SK-N-SH (cell line): ENCODE data around the gene CPN2. TPM values are rescaled to one million over a fixed set of nuclear protein-coding genes. Genes with fewer than 3 reads are reported as not detected.

ENCODE experiments used
- CTCF ChIA-PET: fragments of 300-600, 350-600 bp; formaldehyde crosslinking; extraction: SDS; loops from one replicate; lab custom pipeline; 2021; lab: Yijun Ruan, JAX
- POLR2A ChIA-PET: fragments of 350-600 bp; sonication (Branson Sonifier 250); formaldehyde crosslinking; extraction: SDS; loops from one replicate; lab custom pipeline; 2020; ENCODE audit warnings: antibody characterized with exemption, inconsistent platforms; lab: Yijun Ruan, JAX
- DNase-seq: peaks from one replicate; pipeline ENCODE4 v3.0.0; 2012
- H2AFZ ChIP-seq: fragments of 200-600 bp; sonication (generic); 2 replicates; pipeline ENCODE4 v1.8.1; 2016; ENCODE audit warnings: antibody characterized with exemption, mild to moderate bottlenecking, low read depth
- H3F3A ChIP-seq: fragments of 200-600 bp; sonication (generic); replicated peaks from 2 replicates; pipeline ENCODE3; 2016; ENCODE audit warnings: antibody characterized with exemption, mild to moderate bottlenecking; ENCODE audit not compliant: insufficient read depth
- H3K27ac ChIP-seq, 2 experiments: fragments of 200-500 bp in 1 of 2; fragments of 200-600 bp in 1 of 2; sonication (Bioruptor generic) in 1 of 2; sonication (generic), shearing (Covaris generic) in 1 of 2; 2 replicates each; pipeline versions ENCODE4 v1.5.1 to v1.6.1; 2014 to 2016; ENCODE audit warnings: low read depth in 2 of 2, inconsistent platforms in 1 of 2, low read length in 1 of 2, mild to moderate bottlenecking in 1 of 2, mixed read lengths in 1 of 2
- H3K27me3 ChIP-seq: fragments of 200-600 bp; sonication (generic), shearing (Covaris generic); 2 replicates; pipeline ENCODE4 v1.6.1; 2016; ENCODE audit warnings: mixed run types; ENCODE audit not compliant: insufficient read depth
- H3K36me3 ChIP-seq, 2 experiments: fragments of 200-500 bp in 1 of 2; fragments of 200-600 bp in 1 of 2; sonication (Bioruptor generic) in 1 of 2; sonication (generic) in 1 of 2; replicated peaks in 1 of 2; 2 replicates each; pipeline versions ENCODE3 to v1.5.1; 2014 to 2016; ENCODE audit warnings: low read length in 1 of 2, mild to moderate bottlenecking in 1 of 2; ENCODE audit not compliant: insufficient read depth in 2 of 2, control insufficient read depth in 1 of 2
- H3K4me1 ChIP-seq, 2 experiments: fragments of 200-500 bp in 1 of 2; fragments of 200-600 bp in 1 of 2; sonication (Bioruptor generic) in 1 of 2; sonication (generic), shearing (Covaris generic) in 1 of 2; 2 replicates each; pipeline versions ENCODE4 v1.5.1 to v1.6.1; 2014 to 2016; ENCODE audit warnings: low read depth in 1 of 2, low read length in 1 of 2, mixed run types in 1 of 2; ENCODE audit not compliant: insufficient read depth in 2 of 2, control insufficient read depth in 1 of 2
- H3K4me2 ChIP-seq: fragments of 200-600 bp; sonication (generic), shearing (Covaris generic); 2 replicates; pipeline ENCODE4 v1.6.1; 2017; ENCODE audit warnings: mixed run types
- H3K4me3 ChIP-seq, 2 experiments: fragments of 200-500 bp in 1 of 2; fragments of 200-600 bp in 1 of 2; sonication (Bioruptor generic) in 1 of 2; sonication (generic), shearing (Covaris generic) in 1 of 2; 2 replicates each; pipeline versions ENCODE4 v1.5.1 to v1.8.1; 2014 to 2016; ENCODE audit warnings: low read depth in 2 of 2, inconsistent platforms in 1 of 2, low read length in 1 of 2, mild to moderate bottlenecking in 1 of 2, mixed read lengths in 1 of 2, moderate library complexity in 1 of 2
- H3K79me2 ChIP-seq: fragments of 200-600 bp; sonication (generic); 2 replicates; pipeline ENCODE4 v1.8.1; 2017; ENCODE audit warnings: mild to moderate bottlenecking; ENCODE audit not compliant: insufficient read depth
- H3K9ac ChIP-seq: fragments of 200-600 bp; sonication (generic); 2 replicates; pipeline ENCODE4 v1.6.1; 2017; ENCODE audit warnings: mixed run types
- H3K9me2 ChIP-seq: fragments of 200-600 bp; sonication (generic); 2 replicates; pipeline ENCODE4 v1.6.1; 2017; ENCODE audit warnings: mixed run types
- H3K9me3 ChIP-seq: fragments of 200-600 bp; sonication (generic); 2 replicates; pipeline ENCODE4 v1.6.1; 2017; ENCODE audit warnings: mixed run types, mild to moderate bottlenecking, moderate library complexity
- H4K20me1 ChIP-seq: fragments of 200-600 bp; sonication (generic); 2 replicates; pipeline ENCODE4 v1.6.1; 2017; ENCODE audit warnings: mild to moderate bottlenecking, mixed run types; ENCODE audit not compliant: insufficient read depth
- FOSL2 ChIP-seq: IDR thresholded peaks from 2 replicates; pipeline ENCODE4 v1.4.0; 2012; ENCODE audit warnings: low read depth, mild to moderate bottlenecking, moderate library complexity, borderline replicate concordance
- GABPA ChIP-seq: IDR thresholded peaks from 2 replicates; pipeline ENCODE4 v1.4.0; 2012; ENCODE audit warnings: low read depth, mild to moderate bottlenecking
- GATA2 ChIP-seq: sonication (generic); formaldehyde crosslinking; IDR thresholded peaks from 2 replicates; pipeline ENCODE4 v1.5.0; 2020; ENCODE audit warnings: mild to moderate bottlenecking, missing genetic modification reagents
- RAD21 ChIP-seq: IDR thresholded peaks from 2 replicates; pipeline ENCODE4 v1.6.1; 2012; ENCODE audit warnings: mild to moderate bottlenecking, low read length
- TAF1 ChIP-seq: IDR thresholded peaks from 2 replicates; pipeline ENCODE4 v1.6.1; 2012; ENCODE audit warnings: low read depth, mild to moderate bottlenecking, low read length, moderate library complexity, borderline replicate concordance
- WGBS: methylation state at CpG from one replicate; pipeline ENCODE4 v1.1.6; 2017; ENCODE audit warnings: low lambda C conversion rate; 5-methylcytosine and 5-hydroxymethylcytosine counted together
- polyA plus RNA-seq, 3 experiments: library from polyadenylated mRNA; depleted of rRNA; stranded (reverse); fragments of >200 nt; gene quantifications; 2 replicates each; pipeline ENCODE4 v1.2.3, GENCODE V29; 2012
- TF ChIP-seq, protein P1 (sequence below): fragments of 200-600 bp; sonication (generic); IDR thresholded peaks from 2 replicates; pipeline ENCODE4 v1.6.1; 2017; ENCODE audit warnings: antibody characterized with exemption, mild to moderate bottlenecking, moderate library complexity
- TF ChIP-seq, protein P2 (sequence below): IDR thresholded peaks from 2 replicates; pipeline ENCODE4 v1.6.1; 2012; ENCODE audit warnings: mild to moderate bottlenecking, low read depth, low read length, moderate library complexity
- TF ChIP-seq, protein P3 (sequence below): IDR thresholded peaks from 2 replicates; pipeline ENCODE4; 2012

Gene CPN2
- polyA plus RNA-seq, 1 of the 3 experiments (the other 2 are of a cell fraction): not detected

DNA sequence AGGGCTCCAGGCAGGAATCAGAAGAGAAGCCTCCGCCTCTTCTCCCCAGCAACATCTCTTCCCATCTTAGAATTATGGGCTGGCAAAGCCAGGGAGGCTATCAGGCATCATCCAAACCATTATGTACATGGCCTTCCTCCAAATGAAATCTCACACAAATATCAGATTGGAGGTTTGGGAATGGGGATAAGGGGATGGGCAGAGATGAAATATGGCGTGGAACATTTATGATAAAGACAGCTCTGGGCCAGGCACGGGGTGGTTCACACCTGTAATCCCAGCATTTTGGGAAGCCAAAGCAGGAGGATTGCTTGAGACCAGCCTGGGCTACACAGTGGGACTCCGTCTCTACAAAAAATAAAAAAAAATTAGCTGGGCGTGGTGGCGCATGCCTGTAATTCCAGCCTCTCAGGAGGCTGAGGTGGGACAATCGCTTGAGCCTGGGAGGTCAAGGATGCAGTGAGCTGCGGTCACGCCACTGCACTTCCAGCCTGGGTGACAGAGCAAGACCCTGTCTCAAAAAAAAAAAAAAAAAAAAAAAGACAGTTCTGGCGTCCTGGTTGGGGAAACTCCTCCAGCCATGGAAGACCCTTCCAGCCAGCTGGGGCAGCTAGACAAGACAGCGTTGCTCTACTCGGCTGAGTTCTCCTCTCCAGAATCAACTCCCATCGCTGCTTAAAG is 36.6 kb downstream of the CPN2 start:
- DNase-seq: no peak
- CTCF ChIA-PET: interaction anchor here (0.6 to 13.4 kb wide), 23 partner anchors 9 to 802 kb away, joined by 3 to 246 read pairs (median 4); partner anchors contain the start of gene HES1
- TF ChIP-seq GATA2: peak; percentile 19; the same call in 1 of the 2 replicates
- TF ChIP-seq, protein P1, sequence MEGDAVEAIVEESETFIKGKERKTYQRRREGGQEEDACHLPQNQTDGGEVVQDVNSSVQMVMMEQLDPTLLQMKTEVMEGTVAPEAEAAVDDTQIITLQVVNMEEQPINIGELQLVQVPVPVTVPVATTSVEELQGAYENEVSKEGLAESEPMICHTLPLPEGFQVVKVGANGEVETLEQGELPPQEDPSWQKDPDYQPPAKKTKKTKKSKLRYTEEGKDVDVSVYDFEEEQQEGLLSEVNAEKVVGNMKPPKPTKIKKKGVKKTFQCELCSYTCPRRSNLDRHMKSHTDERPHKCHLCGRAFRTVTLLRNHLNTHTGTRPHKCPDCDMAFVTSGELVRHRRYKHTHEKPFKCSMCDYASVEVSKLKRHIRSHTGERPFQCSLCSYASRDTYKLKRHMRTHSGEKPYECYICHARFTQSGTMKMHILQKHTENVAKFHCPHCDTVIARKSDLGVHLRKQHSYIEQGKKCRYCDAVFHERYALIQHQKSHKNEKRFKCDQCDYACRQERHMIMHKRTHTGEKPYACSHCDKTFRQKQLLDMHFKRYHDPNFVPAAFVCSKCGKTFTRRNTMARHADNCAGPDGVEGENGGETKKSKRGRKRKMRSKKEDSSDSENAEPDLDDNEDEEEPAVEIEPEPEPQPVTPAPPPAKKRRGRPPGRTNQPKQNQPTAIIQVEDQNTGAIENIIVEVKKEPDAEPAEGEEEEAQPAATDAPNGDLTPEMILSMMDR: no peak
- Histone ChIP-seq H3K4me2 (peak overlapping the region; percentile 81; the same call in 1 of the 2 replicates), H3K27me3 (peaks cover 26% of the 10 kb centered on the region), H3K9me3 (0 out of 2 replicates have a peak, but pooled peaks cover 6% of the 10 kb centered on the region), H3K36me3 (no peaks in the 10 kb centered on the region), H3K4me1 (peaks cover 0 to 25% of the 10 kb centered on the region in 2 experiments; a peak in 1 of 4 replicates), H3K9ac (no peak overlapping the region), H3K27ac (no peak overlapping the region; a peak in 1 of 4 replicates), H3K79me2 (no peaks in the 10 kb centered on the region), H4K20me1 (no peaks in the 10 kb centered on the region), H3K9me2 (no peaks in the 10 kb centered on the region), H3K4me3 (no peak overlapping the region), H2AFZ (no peak overlapping the region), H3F3A (peaks cover under 1% of the 10 kb centered on the region)
- POLR2A ChIA-PET: interaction anchor here (1.1 to 2.1 kb wide), 4 partner anchors 43 to 533 kb away, joined by 4 to 6 read pairs (median 6); no protein-coding TSS in a partner anchor
- WGBS: 95% methylated on average over 11 of the region's 13 CpGs

DNA sequence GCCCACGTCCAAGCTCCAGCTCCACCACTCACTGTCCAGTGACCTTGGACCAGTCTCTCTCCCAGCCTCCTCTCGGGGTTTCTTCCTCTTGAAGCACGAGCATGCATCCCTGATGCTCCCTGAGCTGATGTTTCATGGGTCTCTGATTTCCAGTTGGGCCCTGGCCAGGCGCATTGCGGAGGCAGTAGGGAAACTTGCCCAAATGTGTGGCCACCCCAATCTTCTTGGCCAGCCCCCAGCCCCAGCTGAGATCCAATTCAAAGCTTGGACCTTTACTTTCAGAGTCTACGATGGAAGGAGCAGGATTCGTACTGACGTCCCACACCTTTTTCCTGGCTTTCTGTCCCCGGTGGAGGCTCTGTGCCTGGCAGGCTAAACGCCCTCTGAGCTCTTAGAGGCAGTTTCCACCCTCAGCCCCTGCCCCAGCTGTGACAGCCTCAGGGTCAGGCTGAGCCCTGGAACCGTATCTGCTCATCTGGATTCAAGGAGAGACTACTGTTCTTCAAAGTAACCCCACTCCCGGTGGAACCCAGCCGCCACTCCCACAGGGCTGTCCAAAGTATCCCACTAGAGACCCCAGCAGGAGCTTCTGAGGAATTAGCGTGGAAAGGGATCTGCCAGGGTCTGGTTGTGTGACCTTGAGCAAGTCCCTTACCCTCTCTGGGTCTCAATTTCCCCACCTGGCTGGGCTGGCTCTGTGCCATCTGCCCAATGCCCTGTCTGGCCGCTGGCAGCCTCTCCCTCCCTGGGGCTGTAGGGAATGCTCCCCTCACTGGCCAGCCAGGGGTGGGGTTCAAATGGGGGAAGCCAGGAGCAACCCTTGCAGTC is 37.4 kb downstream of the CPN2 start:
- no peak overlapping the region for H3K27ac ChIP-seq
- no peaks in the 10 kb centered on the region for H3K36me3 ChIP-seq
- H3K4me2 ChIP-seq: no peak overlapping the region
- H4K20me1 ChIP-seq: no peaks in the 10 kb centered on the region
- CTCF ChIA-PET: interaction anchor here (0.6 to 13.4 kb wide), 25 partner anchors 9 to 801 kb away, joined by 3 to 246 read pairs (median 4); partner anchors contain the start of gene HES1
- no peak overlapping the region for H2AFZ ChIP-seq
- no peak overlapping the region for H3K9ac ChIP-seq
- WGBS: 90% methylated on average over 13 of the region's 15 CpGs
- no peak overlapping the region for H3K4me3 ChIP-seq
- 0 out of 2 replicates have a peak, but pooled peaks cover 3% of the 10 kb centered on the region for H3K9me3 ChIP-seq
- H3K27me3 ChIP-seq: peaks cover 26% of the 10 kb centered on the region
- no peaks in the 10 kb centered on the region for H3K9me2 ChIP-seq
- peak; percentile 67 for DNase-seq
- H3K4me1 ChIP-seq: peaks cover 4 to 27% of the 10 kb centered on the region in 2 experiments; a peak in 3 of 4 replicates
- H3F3A ChIP-seq: peaks cover 3% of the 10 kb centered on the region
- no peaks in the 10 kb centered on the region for H3K79me2 ChIP-seq
- TF ChIP-seq TAF1 (no peak), GATA2 (no peak), RAD21 (peak; percentile 43), GABPA (no peak), FOSL2 (no peak)
- TF ChIP-seq, protein P1: peak; percentile 29; the same call in 1 of the 2 replicates
- TF ChIP-seq, protein P2, sequence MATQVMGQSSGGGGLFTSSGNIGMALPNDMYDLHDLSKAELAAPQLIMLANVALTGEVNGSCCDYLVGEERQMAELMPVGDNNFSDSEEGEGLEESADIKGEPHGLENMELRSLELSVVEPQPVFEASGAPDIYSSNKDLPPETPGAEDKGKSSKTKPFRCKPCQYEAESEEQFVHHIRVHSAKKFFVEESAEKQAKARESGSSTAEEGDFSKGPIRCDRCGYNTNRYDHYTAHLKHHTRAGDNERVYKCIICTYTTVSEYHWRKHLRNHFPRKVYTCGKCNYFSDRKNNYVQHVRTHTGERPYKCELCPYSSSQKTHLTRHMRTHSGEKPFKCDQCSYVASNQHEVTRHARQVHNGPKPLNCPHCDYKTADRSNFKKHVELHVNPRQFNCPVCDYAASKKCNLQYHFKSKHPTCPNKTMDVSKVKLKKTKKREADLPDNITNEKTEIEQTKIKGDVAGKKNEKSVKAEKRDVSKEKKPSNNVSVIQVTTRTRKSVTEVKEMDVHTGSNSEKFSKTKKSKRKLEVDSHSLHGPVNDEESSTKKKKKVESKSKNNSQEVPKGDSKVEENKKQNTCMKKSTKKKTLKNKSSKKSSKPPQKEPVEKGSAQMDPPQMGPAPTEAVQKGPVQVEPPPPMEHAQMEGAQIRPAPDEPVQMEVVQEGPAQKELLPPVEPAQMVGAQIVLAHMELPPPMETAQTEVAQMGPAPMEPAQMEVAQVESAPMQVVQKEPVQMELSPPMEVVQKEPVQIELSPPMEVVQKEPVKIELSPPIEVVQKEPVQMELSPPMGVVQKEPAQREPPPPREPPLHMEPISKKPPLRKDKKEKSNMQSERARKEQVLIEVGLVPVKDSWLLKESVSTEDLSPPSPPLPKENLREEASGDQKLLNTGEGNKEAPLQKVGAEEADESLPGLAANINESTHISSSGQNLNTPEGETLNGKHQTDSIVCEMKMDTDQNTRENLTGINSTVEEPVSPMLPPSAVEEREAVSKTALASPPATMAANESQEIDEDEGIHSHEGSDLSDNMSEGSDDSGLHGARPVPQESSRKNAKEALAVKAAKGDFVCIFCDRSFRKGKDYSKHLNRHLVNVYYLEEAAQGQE: no peak
- TF ChIP-seq, protein P3, sequence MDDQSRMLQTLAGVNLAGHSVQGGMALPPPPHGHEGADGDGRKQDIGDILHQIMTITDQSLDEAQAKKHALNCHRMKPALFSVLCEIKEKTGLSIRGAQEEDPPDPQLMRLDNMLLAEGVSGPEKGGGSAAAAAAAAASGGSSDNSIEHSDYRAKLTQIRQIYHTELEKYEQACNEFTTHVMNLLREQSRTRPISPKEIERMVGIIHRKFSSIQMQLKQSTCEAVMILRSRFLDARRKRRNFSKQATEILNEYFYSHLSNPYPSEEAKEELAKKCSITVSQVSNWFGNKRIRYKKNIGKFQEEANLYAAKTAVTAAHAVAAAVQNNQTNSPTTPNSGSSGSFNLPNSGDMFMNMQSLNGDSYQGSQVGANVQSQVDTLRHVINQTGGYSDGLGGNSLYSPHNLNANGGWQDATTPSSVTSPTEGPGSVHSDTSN: no peak
- POLR2A ChIA-PET: interaction anchor here (1.3 to 2.1 kb wide), 4 partner anchors 42 to 179 kb away, joined by 4 to 6 read pairs (median 5); no protein-coding TSS in a partner anchor
